Astrocyte (in vitro differentiated cells and primary cell): Measurements from ENCODE around the gene SLC22A5.

Experiments used
- EZH2 ChIP-seq: IDR thresholded peaks from 2 replicates; pipeline ENCODE4 v1.6.1; 2012; ENCODE audit warnings: mild to moderate bottlenecking, low read length, inconsistent platforms; ENCODE audit not compliant: insufficient read depth
- TF ChIP-seq, protein P1 (sequence below): IDR thresholded peaks from 2 replicates; pipeline ENCODE4 v1.5.1; 2011; ENCODE audit warnings: low read depth, mild to moderate bottlenecking, inconsistent platforms, low read length, moderate library complexity; ENCODE audit not compliant: insufficient read depth

DNA sequence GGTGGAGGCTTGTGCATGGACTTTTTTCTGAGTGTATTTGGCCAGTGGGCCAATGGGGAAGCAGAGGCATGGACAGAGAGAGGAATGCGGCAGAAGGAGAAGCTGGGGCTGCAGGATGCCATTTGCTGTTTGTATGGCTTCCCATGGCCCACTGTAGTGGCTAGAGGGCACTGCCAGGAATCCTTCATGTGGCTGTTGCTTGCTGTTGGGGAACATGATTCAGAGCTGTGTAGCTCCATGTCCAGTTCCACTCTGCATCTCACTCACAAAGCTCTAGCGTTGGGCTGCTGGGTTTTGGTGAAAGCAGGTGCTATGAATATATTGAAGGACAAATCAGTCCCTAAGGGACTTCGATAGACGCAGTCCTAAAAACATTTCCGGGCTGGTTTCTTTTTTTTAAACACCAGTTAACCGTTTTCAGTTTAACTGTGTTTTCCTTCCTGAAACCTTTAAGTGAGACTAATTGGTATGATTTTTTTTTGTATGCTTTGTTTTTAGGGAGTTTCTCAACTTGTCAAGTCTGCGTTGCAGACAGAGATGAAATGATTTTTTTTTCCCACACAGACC lies 51.3 kb downstream of the SLC22A5 start:
- TF ChIP-seq, protein P1, sequence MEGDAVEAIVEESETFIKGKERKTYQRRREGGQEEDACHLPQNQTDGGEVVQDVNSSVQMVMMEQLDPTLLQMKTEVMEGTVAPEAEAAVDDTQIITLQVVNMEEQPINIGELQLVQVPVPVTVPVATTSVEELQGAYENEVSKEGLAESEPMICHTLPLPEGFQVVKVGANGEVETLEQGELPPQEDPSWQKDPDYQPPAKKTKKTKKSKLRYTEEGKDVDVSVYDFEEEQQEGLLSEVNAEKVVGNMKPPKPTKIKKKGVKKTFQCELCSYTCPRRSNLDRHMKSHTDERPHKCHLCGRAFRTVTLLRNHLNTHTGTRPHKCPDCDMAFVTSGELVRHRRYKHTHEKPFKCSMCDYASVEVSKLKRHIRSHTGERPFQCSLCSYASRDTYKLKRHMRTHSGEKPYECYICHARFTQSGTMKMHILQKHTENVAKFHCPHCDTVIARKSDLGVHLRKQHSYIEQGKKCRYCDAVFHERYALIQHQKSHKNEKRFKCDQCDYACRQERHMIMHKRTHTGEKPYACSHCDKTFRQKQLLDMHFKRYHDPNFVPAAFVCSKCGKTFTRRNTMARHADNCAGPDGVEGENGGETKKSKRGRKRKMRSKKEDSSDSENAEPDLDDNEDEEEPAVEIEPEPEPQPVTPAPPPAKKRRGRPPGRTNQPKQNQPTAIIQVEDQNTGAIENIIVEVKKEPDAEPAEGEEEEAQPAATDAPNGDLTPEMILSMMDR = no peak
- TF ChIP-seq EZH2 = no peak
